IMR-90 (cell line): ENCODE data around the gene ATPAF2. TPM values are rescaled to one million over a fixed set of nuclear protein-coding genes. Genes with fewer than 3 reads are reported as not detected.
A peak's percentile ranks its signal among the peaks of the same experiment; 100 is the strongest.

Experiments
- ATAC-seq: fragments of 200-7000 bp; cut with Tn5 transposase; 2 replicates; pipeline ENCODE4 v1.9.1; 2020; ENCODE audit warnings: low read depth, mild to moderate bottlenecking, moderate library complexity
- BruUV-seq: library from RNA; stranded (reverse); fragments of 400-500 nt; replicated peaks from 2 replicates; lab custom pipeline; 2021; lab: Mats Ljungman, UMichigan
- CTCF ChIA-PET: fragments of 300-600 bp; formaldehyde crosslinking; extraction: SDS; loops from one replicate; lab custom pipeline; 2021; ENCODE audit warnings: antibody characterized with exemption; lab: Yijun Ruan, JAX
- POLR2A ChIA-PET: fragments of 300-600 bp; sonication (Branson Sonifier 250); formaldehyde crosslinking; loops from one replicate; lab custom pipeline; 2022; ENCODE audit warnings: antibody characterized with exemption; ENCODE audit not compliant: unreplicated experiment; lab: Charles Lee
- DNase-seq: peaks from one replicate; pipeline ENCODE4 v3.0.0; 2013
- H2AFZ ChIP-seq: replicated peaks from 2 replicates; pipeline ENCODE3; 2013; ENCODE audit warnings: low read length, mild to moderate bottlenecking; ENCODE audit not compliant: poor library complexity
- H2AK5ac ChIP-seq: 2 replicates; pipeline ENCODE4 v1.6.1; 2013; ENCODE audit warnings: low read depth, low read length, inconsistent platforms
- H2AK9ac ChIP-seq: replicated peaks from 2 replicates; pipeline ENCODE3; 2013; ENCODE audit warnings: mild to moderate bottlenecking, low read depth, low read length, moderate library complexity; ENCODE audit not compliant: poor library complexity
- H2BK120ac ChIP-seq: 2 replicates; pipeline ENCODE4 v1.6.1; 2013; ENCODE audit warnings: low read depth, low read length, inconsistent platforms
- H2BK15ac ChIP-seq: 3 replicates; pipeline ENCODE4 v1.6.1; 2013; ENCODE audit warnings: low read depth, low read length, inconsistent platforms
- H2BK20ac ChIP-seq: 2 replicates; pipeline ENCODE4 v1.6.1; 2013; ENCODE audit warnings: low read depth, mild to moderate bottlenecking, inconsistent platforms, low read length, moderate library complexity
- H2BK5ac ChIP-seq: 2 replicates; pipeline ENCODE4 v1.6.1; 2013; ENCODE audit warnings: mild to moderate bottlenecking, low read depth, low read length, inconsistent platforms; ENCODE audit not compliant: poor library complexity, severe bottlenecking
- H3K14ac ChIP-seq: replicated peaks from 2 replicates; pipeline ENCODE4 v1.6.1; 2013; ENCODE audit warnings: low read depth, low read length, inconsistent platforms
- H3K18ac ChIP-seq: 2 replicates; pipeline ENCODE4 v1.6.1; 2013; ENCODE audit warnings: low read depth, low read length, control low read depth
- H3K23ac ChIP-seq: 2 replicates; pipeline ENCODE4 v1.6.1; 2013; ENCODE audit warnings: low read depth, low read length, inconsistent platforms
- H3K27ac ChIP-seq: 2 replicates; pipeline ENCODE4 v1.5.1; 2013; ENCODE audit warnings: mild to moderate bottlenecking, control low read depth, low read length; ENCODE audit not compliant: insufficient read depth
- H3K27me3 ChIP-seq: 2 replicates; pipeline ENCODE4 v1.6.1; 2013; ENCODE audit warnings: low read length; ENCODE audit not compliant: control insufficient read depth, insufficient read depth
- H3K36me3 ChIP-seq: 2 replicates; pipeline ENCODE4 v1.6.1; 2013; ENCODE audit warnings: low read length, mixed read lengths; ENCODE audit not compliant: control insufficient read depth, insufficient read depth
- H3K4ac ChIP-seq: 2 replicates; pipeline ENCODE4 v1.6.1; 2013; ENCODE audit warnings: low read depth, low read length, inconsistent platforms
- H3K4me1 ChIP-seq: 2 replicates; pipeline ENCODE4 v1.6.1; 2013; ENCODE audit warnings: low read length, mixed read lengths; ENCODE audit not compliant: control insufficient read depth, insufficient read depth
- H3K4me2 ChIP-seq: 2 replicates; pipeline ENCODE4 v1.6.1; 2013; ENCODE audit warnings: low read depth, mild to moderate bottlenecking, control low read depth, low read length, moderate library complexity
- H3K4me3 ChIP-seq: 2 replicates; pipeline ENCODE4 v1.5.1; 2013; ENCODE audit warnings: low read depth, mild to moderate bottlenecking, control low read depth, low read length, moderate library complexity; ENCODE audit not compliant: insufficient read depth
- H3K56ac ChIP-seq: 2 replicates; pipeline ENCODE4 v1.6.1; 2013; ENCODE audit warnings: low read length, inconsistent platforms; ENCODE audit not compliant: insufficient read depth; ENCODE audit errors: extremely low read depth
- H3K79me1 ChIP-seq, 2 experiments: 2 replicates each; pipeline ENCODE4 v1.6.1; 2013; ENCODE audit warnings: low read length in 2 of 2, inconsistent platforms in 1 of 2, low read depth in 1 of 2
- H3K9ac ChIP-seq: 2 replicates; pipeline ENCODE4 v1.6.1; 2013; ENCODE audit warnings: low read depth, low read length, control low read depth
- H3K9me1 ChIP-seq: 2 replicates; pipeline ENCODE4 v1.6.1; 2013; ENCODE audit warnings: low read length, inconsistent platforms; ENCODE audit not compliant: insufficient read depth
- H3K9me3 ChIP-seq: 2 replicates; pipeline ENCODE4 v1.6.1; 2013; ENCODE audit warnings: low read length; ENCODE audit not compliant: control insufficient read depth, insufficient read depth
- H4K20me1 ChIP-seq: 2 replicates; pipeline ENCODE4 v1.6.1; 2013; ENCODE audit warnings: low read length, inconsistent platforms; ENCODE audit not compliant: insufficient read depth
- H4K5ac ChIP-seq: 2 replicates; pipeline ENCODE4 v1.6.1; 2013; ENCODE audit warnings: mild to moderate bottlenecking, low read depth, low read length, control low read depth
- H4K8ac ChIP-seq, 2 experiments: 2 replicates each; pipeline ENCODE4 v1.6.1; 2013; ENCODE audit warnings: low read depth in 2 of 2, low read length in 2 of 2, control low read depth in 1 of 2, inconsistent platforms in 1 of 2
- H4K91ac ChIP-seq: 2 replicates; pipeline ENCODE4 v1.6.1; 2013; ENCODE audit warnings: low read depth, low read length, inconsistent platforms; ENCODE audit not compliant: insufficient read depth
- BHLHE40 ChIP-seq: fragments of 150-350 bp; IDR thresholded peaks from 2 replicates; pipeline ENCODE4 v1.6.1; 2016; ENCODE audit warnings: mild to moderate bottlenecking, low read depth, low read length
- CEBPB ChIP-seq: IDR thresholded peaks from 2 replicates; pipeline ENCODE4 v1.6.1; 2012; ENCODE audit warnings: low read depth, low read length, improper control_type of control experiment
- CHD1 ChIP-seq: IDR thresholded peaks from 2 replicates; pipeline ENCODE4 v1.6.1; 2012; ENCODE audit warnings: low read depth, low read length, improper control_type of control experiment
- FOS ChIP-seq: fragments of 150-350 bp; IDR thresholded peaks from 2 replicates; pipeline ENCODE4 v1.6.1; 2016; ENCODE audit warnings: low read depth, low read length
- MAFK ChIP-seq: IDR thresholded peaks from 2 replicates; pipeline ENCODE4 v1.6.1; 2012; ENCODE audit warnings: low read depth, low read length, improper control_type of control experiment
- NFE2L2 ChIP-seq: fragments of 150-350 bp; IDR thresholded peaks from 2 replicates; pipeline ENCODE4 v1.6.1; 2016; ENCODE audit warnings: low read depth, mild to moderate bottlenecking, low read length
- RAD21 ChIP-seq: IDR thresholded peaks from 2 replicates; pipeline ENCODE4 v1.6.1; 2012; ENCODE audit warnings: low read length, improper control_type of control experiment
- SMC3 ChIP-seq: fragments of 150-350 bp; IDR thresholded peaks from 2 replicates; pipeline ENCODE4 v1.6.1; 2016; ENCODE audit warnings: low read depth, mild to moderate bottlenecking, antibody characterized with exemption, low read length, moderate library complexity
- whole genome bisulfite sequencing, 2 experiments: methylation state at CpG; one replicate each; pipeline versions ENCODE4 v1.1.5 to v1.1.7; 2013; ENCODE audit warnings: missing lambda C conversion rate in 2 of 2; ENCODE audit not compliant: insufficient read length in 1 of 2; ENCODE audit errors: extremely low coverage in 2 of 2; 5-methylcytosine and 5-hydroxymethylcytosine counted together
- dilution Hi-C: fragments of 300-500 bp; cut with HindIII; formaldehyde crosslinking; loops from one replicate; pipeline ENCODE4 v1.14.3; 2018; ENCODE audit warnings: low sequenced_read_pairs; ENCODE audit not compliant: unreplicated experiment
- in situ Hi-C: fragments of 300-500 bp; cut with MboI; formaldehyde crosslinking; loops from 3 replicates; pipeline ENCODE4 v1.14.3; 2019; ENCODE audit warnings: low sequenced_read_pairs, inconsistent platforms, mixed read lengths
- intact Hi-C: fragments of 100-400 bp; cut with micrococcal nuclease; formaldehyde crosslinking; loops from 2 replicates; pipeline ENCODE4 v1.10.0; 2022
- polyA plus RNA-seq, 3 experiments: library from polyadenylated mRNA; depleted of rRNA; stranded (reverse); fragments of >200 nt; gene quantifications; 2 replicates each; pipeline ENCODE4 v1.2.3, GENCODE V29; 2012; ENCODE audit warnings: low replicate concordance in 1 of 3
- total RNA-seq: library from RNA; depleted of rRNA; stranded (reverse); fragments of >200 nt; gene quantifications from 2 replicates; pipeline ENCODE4 v1.2.3, GENCODE V29; 2012
- TF ChIP-seq, protein P1 (sequence below): fragments of 150-350 bp; IDR thresholded peaks from 2 replicates; pipeline ENCODE4 v1.6.1; 2017; ENCODE audit warnings: mild to moderate bottlenecking, antibody characterized with exemption, low read length, low read depth
- TF ChIP-seq, protein P2 (sequence below): conservative IDR thresholded peaks from 2 replicates; pipeline ENCODE4 v1.5.1; 2012; ENCODE audit warnings: mild to moderate bottlenecking, low read depth, low read length, improper control_type of control experiment
- TF ChIP-seq, protein P3 (sequence below): fragments of 150-350 bp; IDR thresholded peaks from 2 replicates; pipeline ENCODE4 v1.6.1; 2016; ENCODE audit warnings: low read depth, mild to moderate bottlenecking, low read length, moderate library complexity, borderline replicate concordance

Gene ATPAF2
- total and polyA plus RNA-seq, 2 of the 4 experiments (the other 2 are of a cell fraction) = 19.5 to 27.6 TPM

DNA sequence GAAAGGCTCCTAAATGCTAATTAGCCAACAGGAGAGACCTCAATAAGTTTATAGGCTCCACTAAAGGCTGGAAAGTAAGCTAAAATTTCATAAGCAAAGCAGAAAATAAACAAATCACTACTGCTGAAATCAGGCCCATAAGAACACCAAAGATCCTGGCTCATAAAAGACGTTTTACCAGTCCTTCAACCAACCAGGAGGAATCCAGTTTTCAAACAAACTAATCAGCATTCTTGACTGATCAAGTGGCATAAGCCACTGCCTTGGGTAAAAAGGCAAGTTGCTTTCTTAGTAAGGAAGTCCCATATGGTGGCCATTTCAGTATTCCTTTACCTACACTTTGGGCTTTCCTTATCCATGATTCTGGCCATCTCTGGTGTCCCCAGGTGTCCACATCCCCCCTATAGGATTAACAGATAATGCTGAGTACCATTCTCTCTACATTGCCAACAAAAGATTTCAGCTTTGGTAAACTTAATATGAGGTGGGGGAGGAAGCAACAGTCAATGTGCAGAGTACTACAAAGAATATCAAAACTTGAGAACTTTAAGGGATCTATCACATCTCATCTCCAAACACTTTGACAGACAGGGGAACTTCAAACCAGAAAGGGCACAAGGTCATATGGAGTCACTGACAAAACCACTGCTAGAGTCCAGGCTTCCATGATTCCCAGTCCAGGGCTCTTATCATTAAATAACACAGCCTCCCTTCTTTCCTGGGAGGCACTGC is 68.1 kb downstream of the ATPAF2 start:
- in situ Hi-C loops = no loop called here
- Histone ChIP-seq H3K9me1 (peaks cover 11% of the 10 kb centered on the region), H4K8ac (no peak overlapping the region), H3K4ac (no peak overlapping the region), H2AK9ac (no peak overlapping the region), H4K91ac (no peak overlapping the region), H3K18ac (no peak overlapping the region), H3K36me3 (no peaks in the 10 kb centered on the region), H2BK5ac (no peak overlapping the region), H2AFZ (no peak overlapping the region), H2BK120ac (no peak overlapping the region), H4K20me1 (peaks cover 26% of the 10 kb centered on the region; the same call in 1 of the 2 replicates), H3K4me2 (peak overlapping the region; percentile 87), H3K27ac (no peak overlapping the region), H3K23ac (peak overlapping the region; percentile 50), H3K9ac (no peak overlapping the region), H3K56ac (no peak overlapping the region), H3K4me3 (peak overlapping the region; percentile 60), H3K14ac (no peak overlapping the region), H3K27me3 (no peaks in the 10 kb centered on the region), H2AK5ac (no peak overlapping the region), H2BK15ac (no peak overlapping the region), H3K9me3 (no peaks in the 10 kb centered on the region), H3K79me1 (peaks cover 13 to 52% of the 10 kb centered on the region in 2 experiments), H2BK20ac (no peak overlapping the region), H3K4me1 (peaks cover 13% of the 10 kb centered on the region), H4K5ac (no peak overlapping the region; the same call in 1 of the 2 replicates)
- dilution Hi-C loops = no loop called here
- DNase-seq = no peak
- POLR2A ChIA-PET = no interaction called here
- intact Hi-C loops = loop anchor here (5.0 kb wide), 2 partner anchors 49 to 61 kb away; no protein-coding TSS in a partner anchor
- CTCF ChIA-PET = no interaction called here
- no TSS peak for BruUV-seq
- TF ChIP-seq BHLHE40 (no peak), NFE2L2 (no peak), RAD21 (no peak), CEBPB (no peak), SMC3 (no peak), MAFK (no peak), CHD1 (no peak), FOS (no peak)
- TF ChIP-seq, protein P1, sequence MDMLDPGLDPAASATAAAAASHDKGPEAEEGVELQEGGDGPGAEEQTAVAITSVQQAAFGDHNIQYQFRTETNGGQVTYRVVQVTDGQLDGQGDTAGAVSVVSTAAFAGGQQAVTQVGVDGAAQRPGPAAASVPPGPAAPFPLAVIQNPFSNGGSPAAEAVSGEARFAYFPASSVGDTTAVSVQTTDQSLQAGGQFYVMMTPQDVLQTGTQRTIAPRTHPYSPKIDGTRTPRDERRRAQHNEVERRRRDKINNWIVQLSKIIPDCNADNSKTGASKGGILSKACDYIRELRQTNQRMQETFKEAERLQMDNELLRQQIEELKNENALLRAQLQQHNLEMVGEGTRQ = no peak
- TF ChIP-seq, protein P2, sequence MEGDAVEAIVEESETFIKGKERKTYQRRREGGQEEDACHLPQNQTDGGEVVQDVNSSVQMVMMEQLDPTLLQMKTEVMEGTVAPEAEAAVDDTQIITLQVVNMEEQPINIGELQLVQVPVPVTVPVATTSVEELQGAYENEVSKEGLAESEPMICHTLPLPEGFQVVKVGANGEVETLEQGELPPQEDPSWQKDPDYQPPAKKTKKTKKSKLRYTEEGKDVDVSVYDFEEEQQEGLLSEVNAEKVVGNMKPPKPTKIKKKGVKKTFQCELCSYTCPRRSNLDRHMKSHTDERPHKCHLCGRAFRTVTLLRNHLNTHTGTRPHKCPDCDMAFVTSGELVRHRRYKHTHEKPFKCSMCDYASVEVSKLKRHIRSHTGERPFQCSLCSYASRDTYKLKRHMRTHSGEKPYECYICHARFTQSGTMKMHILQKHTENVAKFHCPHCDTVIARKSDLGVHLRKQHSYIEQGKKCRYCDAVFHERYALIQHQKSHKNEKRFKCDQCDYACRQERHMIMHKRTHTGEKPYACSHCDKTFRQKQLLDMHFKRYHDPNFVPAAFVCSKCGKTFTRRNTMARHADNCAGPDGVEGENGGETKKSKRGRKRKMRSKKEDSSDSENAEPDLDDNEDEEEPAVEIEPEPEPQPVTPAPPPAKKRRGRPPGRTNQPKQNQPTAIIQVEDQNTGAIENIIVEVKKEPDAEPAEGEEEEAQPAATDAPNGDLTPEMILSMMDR = no peak
- TF ChIP-seq, protein P3, sequence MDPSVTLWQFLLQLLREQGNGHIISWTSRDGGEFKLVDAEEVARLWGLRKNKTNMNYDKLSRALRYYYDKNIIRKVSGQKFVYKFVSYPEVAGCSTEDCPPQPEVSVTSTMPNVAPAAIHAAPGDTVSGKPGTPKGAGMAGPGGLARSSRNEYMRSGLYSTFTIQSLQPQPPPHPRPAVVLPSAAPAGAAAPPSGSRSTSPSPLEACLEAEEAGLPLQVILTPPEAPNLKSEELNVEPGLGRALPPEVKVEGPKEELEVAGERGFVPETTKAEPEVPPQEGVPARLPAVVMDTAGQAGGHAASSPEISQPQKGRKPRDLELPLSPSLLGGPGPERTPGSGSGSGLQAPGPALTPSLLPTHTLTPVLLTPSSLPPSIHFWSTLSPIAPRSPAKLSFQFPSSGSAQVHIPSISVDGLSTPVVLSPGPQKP = no peak
- no peak for ATAC-seq
- whole genome bisulfite sequencing, 2 experiments = no CpG with 5 or more reads among the region's 1 CpG
